ENCODE data around the gene FADS2. TPM values are rescaled to one million over a fixed set of nuclear protein-coding genes. Genes with fewer than 3 reads are reported as not detected.

FADS2 gene
- total RNA-seq, 1 donor from 2014 or later = 121 TPM

DNA sequence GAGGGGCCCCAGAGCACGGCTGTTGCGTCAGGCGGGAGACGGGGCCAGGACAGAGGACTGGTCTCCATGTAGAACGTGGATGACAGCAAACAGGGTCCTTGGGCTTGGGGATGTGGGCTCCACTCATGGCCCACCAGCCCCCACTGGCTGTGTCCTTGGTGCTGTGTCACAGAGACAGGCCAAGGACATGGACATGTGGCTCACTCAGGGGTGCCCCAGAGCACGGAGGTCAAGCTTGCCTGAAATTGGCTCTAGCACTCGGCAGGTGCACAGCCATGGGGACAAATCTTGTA is 14.4 kb downstream of the FADS2 start:
- FAIRE-seq (no peak), DNase-seq (ENCODE audit: low spot score in 2 of 2) (no peak)

DNA sequence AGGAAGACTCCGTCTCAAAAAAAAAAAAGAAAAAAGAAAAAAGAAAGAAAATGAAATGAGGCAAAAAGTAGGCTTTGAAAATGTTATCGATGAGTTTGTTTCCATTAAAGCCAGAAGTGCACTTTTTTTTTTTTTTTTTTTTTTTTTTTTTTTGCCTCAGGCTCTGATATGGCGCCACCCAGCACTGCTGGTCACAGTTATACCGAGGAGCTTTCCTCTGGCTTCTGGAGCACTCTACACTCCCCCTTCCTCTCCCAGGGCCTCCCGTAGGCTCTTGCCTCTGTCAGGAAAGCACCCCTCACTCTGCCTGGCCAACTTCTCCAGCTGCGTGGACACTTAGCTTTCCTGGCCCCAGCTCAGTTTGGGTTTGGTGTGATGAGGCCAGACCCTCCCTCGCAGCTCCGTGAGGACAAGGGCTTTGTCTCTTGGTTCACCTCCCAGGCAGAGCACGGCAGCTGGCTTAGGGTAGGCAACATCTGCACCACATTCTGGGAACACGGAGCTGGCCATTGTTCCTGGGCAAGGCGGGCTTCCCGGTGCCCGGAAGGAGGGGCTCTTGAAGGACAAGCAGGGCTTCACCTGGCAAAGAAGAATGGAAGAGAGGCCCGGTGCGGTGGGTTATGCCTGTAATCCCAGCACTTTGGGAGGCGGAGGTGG is 16.9 kb downstream of the FADS2 start:
- no peak for DNase-seq (ENCODE audit: low spot score in 2 of 2)
- no peak for FAIRE-seq

DNA sequence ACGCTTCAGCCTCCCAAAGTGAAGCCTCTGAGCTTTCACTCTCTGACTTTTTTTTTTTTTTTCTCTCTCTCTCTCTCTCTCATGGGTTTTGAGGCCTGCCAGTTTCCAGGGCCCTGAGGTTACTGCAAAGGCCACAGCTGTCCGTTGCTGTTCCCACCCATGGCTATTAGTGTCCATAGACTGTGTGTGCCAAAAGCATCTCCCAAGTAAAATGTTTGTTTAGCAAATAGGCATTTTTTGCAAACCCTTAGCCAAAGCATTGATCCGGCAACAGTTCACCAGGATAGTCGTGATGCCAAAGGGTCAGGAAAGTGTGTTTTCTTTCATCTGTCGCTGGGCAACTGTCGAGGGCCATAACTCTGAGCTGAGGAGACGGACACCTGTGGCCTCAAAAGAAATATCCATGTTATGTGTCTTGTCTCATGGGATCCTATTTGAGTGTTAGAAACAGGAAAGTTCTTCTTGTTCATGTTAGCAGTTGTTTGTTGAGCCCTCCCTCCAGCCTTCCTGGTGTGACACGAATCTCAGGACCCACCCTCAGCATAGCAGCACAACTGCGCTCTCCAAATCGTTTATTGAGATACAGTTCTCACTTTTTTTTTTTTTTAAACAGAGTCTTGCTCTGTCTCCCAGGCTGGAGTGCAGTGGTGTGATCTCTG is 18.4 kb downstream of the FADS2 start:
- FAIRE-seq = no peak
- DNase-seq (ENCODE audit: low spot score in 2 of 2) = no peak

DNA sequence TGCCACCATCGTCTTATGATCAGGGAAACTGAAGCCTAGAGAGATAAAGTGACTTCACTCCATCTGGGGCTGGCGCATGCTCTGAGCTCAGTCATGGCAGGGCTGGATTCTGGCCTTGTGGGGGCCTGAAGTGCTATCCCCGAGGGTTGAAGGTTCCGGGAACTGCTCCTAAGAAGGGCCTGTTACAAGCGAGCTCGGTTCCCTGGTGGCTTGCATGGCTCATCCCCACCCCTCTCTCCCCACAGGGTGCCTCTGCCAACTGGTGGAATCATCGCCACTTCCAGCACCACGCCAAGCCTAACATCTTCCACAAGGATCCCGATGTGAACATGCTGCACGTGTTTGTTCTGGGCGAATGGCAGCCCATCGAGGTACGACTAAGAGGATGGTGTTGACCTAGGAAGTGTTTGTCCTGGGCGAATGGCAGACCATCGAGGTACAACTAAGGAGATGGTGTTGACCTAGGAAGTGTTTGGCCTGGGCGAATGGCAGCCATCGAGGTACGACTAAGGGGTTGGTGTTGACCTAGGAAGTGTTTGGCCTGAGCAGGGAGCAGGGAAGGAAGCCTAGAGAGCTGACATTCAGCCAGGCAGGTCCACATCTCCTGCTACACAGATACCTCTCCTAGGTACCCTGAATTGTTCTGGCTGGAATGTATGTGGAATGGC is 19.9 kb downstream of the FADS2 start:
- DNase-seq (ENCODE audit: low spot score in 2 of 2) (no peak), FAIRE-seq (no peak)

DNA sequence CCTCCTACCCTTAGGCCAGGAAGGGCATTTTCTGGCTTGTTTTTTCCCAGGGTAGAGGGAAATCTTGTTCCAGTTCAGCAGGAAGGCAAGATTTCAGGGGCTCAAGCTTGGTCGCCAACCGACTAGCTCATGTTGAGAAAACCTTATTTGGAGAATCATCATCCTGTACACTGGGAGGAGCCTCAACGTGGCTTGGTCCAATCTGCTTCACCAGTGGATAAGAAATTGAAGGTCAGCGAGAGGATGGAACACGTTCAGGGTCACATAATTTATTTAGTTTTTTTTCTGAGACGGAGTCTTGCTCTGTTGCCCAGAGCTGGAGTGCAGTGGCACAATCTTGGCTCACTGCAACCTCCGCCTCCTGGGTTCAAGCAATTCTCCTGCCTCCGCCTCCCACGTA is 20.5 kb downstream of the FADS2 start:
- DNase-seq (ENCODE audit: low spot score in 2 of 2) = no peak
- no peak for FAIRE-seq

DNA sequence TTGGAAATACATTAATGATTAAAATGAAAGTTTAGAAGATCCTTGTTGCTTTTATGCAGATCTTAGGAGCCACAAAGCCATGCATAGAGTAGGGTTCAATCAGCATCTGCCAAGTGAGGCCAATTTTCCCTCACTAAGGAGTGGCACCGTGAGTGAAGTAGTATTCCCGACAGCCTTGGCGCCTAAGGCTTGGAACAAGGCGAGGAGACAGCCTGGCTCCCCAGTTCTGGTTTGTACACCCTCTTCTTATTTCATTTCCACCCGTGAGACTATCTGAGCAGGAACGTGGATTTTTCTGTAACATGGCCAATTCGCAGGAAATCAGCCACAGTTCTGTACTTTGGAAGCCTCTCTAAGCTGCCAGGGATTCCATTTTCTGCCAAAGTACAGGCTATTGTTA is 22.6 kb downstream of the FADS2 start:
- FAIRE-seq = no peak

DNA sequence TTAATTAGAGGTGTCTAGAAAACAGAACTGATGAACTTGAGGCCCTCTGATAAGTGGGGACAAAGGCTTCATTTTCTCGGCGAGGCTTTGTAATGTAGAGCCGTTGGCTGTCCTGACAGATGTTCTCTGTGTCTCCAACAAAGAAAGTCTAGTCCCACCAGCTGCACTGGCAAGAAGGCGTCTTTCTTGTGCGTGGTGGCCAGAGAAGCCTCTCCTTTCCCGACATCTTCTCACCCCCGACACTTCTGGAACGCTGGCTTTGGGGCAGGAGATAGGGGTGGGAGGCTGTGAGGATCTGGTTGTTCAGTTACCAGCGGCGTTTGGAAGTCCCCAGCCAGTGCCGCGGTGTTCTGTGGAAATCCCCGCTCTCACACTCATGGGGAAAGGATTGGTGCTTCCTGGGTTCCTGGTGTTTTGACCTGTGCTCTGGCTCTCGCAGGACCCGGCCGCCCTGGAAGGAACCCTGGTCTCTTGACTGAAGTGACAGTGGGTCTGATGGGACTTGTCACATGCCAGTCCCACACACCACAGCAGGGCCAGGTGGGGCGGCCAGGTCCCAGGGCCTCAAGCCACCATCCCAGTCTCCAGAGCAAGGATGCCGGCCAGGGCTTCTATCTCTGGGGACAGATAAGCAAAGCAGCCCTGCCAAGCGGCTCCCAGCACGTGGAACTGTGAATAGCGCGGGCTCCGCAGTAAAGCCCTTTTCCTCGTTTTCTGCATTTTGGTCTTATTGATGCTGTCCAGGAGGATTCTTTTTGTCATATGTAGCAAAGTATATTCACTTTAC is 23.2 kb downstream of the FADS2 start:
- no peak for DNase-seq (ENCODE audit: low spot score in 2 of 2)
- no peak for FAIRE-seq

More for the DNA sequence above, 22.6 kb downstream of the FADS2 start:
- DNase-seq (ENCODE audit: low spot score in 2 of 2) = no peak

DNA sequence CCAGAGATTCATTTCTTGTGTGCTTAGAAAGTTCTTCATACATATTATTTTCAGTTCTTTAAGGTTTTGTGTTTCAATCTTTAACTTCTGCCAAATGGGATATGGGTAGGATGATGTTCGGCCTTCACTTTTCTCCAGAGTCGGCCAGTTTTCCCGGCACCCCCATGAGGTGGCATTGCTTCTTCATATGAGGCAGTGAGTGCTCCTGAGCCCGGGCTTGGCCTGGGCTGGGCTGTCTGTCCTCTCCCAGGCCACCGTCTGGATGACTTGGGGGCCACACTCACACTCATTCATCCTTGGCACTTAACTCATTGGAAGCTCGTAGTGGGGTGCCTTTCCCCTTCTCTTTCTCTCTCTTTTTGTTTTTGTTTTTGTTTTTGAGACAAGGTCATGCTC is 23.8 kb downstream of the FADS2 start:
- DNase-seq (ENCODE audit: low spot score in 2 of 2) (no peak), FAIRE-seq (no peak)

DNA sequence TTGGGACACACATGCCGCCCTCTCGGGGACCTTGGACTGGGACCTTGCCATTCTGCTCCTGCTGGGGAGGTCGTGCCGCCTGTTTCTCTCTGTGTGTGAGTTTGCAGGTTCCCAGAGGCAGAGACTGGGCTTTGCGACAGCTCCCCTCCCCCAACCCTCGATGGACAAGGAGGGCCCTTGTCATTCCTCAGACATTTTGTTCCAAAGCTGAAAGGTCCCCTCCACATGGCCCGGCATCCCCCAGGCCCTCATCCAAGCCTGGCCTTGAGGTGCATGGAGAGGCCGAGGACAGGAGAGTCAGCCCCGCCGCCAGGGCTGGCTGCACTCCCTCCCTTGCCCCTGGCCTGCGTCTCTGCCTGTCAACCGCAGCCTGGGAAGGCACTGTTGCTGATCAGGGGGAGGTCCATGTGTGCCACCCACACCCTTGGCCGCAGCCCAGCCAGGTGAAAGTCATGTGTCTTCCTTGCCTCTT is 25.6 kb downstream of the FADS2 start:
- no peak for DNase-seq (ENCODE audit: low spot score in 2 of 2)
- FAIRE-seq = no peak

DNA sequence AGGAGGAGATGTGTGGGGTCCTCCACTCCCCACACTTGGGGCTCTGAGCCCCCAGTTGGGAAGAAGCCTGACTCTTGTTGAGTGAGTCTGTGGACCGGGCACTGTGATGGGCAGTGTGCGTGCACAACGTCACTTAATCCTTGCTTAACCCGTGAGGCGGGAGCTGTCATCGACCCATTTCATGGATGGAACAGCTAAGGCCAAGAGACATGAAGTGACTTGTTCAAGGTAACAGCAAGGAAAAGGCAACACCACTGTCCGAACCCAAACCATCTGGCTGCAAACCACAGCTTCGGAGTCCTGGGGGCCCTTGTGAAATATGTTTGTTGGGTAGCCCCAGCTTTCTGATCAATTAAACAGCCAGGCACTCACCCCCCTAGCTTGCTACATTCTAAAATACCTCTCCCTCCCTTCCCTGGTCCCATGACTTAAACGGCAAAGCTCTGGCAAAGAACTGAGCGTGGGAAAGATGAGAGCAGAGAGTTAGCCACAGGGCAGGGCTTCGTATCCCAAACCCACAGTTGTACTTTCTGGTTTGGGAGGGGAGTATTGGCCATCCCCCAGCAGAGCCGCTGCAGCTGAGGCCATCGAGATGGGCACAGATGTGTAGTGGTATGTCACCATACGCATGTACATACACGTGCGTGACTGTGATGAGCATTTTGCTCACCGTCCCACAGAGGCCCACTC is 26.3 kb downstream of the FADS2 start:
- DNase-seq (ENCODE audit: low spot score in 2 of 2) = no peak
- FAIRE-seq = no peak

DNA sequence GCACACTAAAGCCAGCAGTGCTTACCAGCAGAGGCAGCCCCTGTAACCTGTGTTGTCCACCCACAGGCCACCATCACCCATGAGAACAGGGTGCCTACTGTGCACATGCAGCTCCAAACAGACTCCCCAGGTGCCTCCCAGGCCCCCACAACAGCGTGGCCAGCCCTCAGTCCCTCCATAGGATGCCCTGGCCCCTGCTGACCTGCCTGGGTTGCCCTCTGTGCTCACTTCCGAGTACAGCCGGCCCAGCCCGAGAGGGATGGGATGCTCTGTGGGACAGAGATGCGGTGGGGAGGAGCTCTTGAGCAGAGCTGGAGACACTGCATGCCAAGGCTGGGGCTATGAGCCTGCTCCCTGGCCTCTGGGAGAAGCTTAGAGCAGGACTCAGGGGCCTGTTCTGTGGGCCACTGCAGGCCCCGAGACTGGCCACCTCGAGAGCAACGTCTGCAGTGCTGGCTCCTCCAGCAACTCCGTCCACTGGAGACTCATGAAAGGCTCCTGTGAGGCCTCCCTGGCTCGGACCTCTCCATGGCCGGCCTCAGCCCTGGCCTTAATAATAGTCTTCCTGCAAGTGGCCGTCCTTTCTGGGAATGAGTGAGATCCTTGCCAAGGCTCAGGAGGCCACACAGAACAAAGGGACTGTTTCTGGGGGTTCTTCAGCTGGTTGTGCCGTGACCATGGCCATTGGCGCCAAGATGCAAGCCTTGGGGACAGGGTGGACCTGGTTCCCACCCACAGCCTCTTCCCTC is 27.0 kb downstream of the FADS2 start:
- DNase-seq (ENCODE audit: low spot score in 2 of 2) (no peak), FAIRE-seq (no peak)

DNA sequence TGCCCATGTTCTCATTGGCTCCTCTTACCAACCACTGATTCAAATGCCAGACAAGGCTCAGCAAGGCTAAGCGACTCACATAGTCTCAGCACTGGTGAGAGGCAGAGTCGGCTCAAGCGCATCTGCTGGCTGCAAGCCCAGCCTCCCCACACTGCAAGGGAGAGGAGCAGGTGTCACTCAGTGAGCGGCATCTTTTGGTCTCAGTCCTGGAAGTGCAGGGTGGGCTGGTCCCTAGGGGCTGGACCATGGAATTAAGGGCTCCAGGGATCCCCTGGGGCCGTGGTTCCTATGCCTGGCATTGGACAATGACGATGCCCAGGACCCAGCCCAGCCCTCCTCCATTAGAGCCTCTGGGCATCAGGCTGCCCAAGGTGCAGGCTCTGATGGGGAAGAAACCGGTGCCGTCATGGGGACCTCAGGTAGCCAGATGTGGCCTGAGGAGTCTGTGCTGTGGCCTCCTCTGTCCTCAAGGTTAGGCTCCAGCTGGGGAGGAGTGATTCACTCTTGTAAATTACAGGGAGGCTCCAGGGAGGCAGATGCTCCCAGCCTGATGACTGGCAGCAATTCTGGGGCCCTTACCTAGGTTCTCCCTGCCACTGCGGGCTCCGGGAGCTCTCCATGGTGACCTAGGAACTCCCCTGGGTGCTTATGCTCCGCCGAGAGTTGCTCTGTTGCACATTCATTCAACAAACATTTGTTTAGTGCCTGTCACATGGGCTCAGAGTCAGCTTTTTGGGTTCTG is 28.0 kb downstream of the FADS2 start:
- no peak for DNase-seq (ENCODE audit: low spot score in 2 of 2)
- no peak for FAIRE-seq

DNA sequence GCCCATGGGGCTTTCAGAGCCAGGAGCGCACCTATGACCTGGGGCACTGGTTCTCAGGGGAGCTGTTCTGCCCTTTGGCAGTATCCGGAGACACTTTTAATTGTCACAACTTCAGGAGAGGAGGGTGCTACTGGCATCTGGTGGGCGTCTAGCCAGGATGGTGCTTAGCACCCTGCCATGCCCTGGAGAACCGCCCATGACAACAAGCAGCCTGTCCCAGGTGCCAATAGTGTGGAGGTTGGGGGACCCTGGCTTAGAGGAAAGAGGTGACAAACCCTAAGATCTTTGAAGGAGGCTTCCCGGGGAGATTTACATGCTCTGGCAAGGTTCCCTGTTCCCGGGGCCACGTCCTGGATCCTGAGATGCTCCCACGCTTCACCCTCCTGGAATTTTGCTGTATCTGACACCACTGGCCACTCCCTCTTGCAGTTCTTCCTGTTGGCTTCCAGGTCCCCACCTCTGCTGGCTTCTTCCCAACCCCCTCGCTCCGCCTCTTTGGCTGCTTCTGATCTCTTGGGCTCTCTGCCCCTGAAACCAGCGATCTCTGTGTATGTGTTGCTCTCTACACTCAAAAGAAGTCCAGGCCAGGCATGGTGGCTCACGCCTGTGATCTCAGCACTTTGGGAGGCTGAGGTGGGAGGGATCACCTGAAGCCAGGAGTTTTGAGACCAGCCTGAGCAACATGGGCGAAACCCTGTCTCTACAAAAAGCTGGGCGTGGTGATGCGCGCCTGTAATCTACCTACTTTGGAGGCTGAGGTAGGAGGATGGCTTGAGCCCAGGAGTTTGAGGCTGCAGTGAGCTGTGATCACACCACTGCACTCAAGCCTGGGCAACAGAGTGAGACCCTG is 32.2 kb downstream of the FADS2 start:
- FAIRE-seq (no peak), DNase-seq (ENCODE audit: low spot score in 2 of 2) (no peak)

DNA sequence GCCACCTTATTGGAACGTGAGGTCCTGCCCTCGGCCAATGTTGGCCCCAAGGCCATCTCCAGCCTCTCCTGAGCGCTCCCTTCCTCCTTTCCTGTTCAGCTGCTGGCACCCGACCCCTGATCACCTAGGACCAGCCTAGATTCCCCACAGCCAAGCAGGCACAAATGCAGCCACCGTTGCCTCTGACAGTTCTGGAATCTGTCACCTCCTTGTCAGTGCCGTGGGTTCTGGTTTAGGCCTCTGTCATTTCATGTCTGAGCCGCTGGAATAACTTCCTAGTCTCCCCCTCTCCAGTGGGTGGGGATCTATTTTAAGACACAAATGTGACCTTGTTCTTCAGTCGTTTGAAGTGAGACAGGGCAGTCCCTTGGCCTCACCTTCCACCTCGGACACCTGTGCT is 33.5 kb downstream of the FADS2 start:
- FAIRE-seq (no peak), DNase-seq (ENCODE audit: low spot score in 2 of 2) (no peak)

DNA sequence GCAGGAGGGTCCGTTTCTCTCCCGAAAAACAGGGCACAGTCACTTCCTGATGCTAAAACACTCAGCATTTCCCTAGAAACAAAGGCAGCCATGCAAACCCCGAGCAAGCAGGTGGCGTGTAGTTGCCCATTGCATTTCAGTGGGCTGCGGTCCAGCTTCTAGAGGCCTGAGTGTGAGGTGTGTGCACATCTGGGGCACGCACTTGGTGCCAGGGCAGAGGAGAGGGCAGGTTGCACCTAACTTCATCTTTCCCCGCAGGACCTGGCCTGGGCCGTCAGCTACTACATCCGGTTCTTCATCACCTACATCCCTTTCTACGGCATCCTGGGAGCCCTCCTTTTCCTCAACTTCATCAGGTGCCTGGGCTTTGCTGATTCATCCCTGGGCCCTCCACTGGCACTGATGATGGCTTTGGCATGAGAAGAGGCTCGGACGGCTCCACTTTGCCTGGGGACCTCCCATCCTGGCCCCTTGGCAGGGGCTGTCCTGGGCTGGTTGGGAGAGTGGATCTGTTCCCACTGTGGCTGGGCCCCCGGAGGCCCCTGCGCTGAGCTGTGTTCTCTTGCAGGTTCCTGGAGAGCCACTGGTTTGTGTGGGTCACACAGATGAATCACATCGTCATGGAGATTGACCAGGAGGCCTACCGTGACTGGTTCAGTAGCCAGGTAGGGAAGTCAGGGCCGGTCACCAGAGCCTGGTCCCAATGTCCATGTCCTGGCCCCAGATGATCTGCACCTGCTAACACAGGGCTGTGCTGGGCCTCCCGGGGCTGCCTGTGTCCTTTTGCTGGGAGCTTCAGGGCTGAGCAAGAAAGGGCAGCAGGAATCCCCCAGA is 34.8 kb downstream of the FADS2 start:
- DNase-seq (ENCODE audit: low spot score in 2 of 2) = no peak
- FAIRE-seq = no peak

DNA sequence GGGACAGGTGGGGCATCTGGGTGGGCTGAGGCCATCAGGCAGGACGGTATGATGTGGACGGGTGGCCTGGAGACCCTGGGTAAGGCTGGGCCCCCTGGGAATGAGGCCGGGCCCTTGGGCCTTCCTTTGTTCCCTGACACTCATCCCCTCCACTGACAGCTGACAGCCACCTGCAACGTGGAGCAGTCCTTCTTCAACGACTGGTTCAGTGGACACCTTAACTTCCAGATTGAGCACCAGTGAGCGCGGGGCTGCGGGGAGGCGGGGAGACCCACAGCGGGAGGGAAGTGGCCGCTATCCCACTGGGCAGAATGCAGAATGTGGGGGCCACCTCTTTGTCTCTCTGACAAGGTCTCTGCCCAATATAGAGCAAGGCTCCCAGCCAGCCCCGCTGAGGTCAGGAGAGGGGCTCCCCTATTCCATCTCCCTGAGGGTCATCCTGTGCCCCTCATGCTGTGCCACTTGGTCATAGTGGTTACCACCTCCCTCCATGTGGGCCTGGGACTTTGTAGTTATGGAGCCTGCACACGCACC is 35.5 kb downstream of the FADS2 start:
- no peak for FAIRE-seq
- no peak for DNase-seq (ENCODE audit: low spot score in 2 of 2)
